ENCODE data around the gene CTDSPL. TPM values are rescaled to one million over a fixed set of nuclear protein-coding genes. Genes with fewer than 3 reads are reported as not detected.

Gene CTDSPL
- total and polyA plus RNA-seq, 2 of the 8 experiments (the other 6 are each of a cell fraction or from before 2014, with no cell fraction given), result 20.3 to 42.2 TPM

- no peak for TF ChIP-seq EP300 (IDR thresholded peaks at IDR 0.05; ENCODE audit: borderline replicate concordance in 1 of 2, low read depth in 2 of 2, low read length in 2 of 2)
These were observed 35.8 kb upstream of the CTDSPL start (continued) for GRCh38 chr3:37825744-37826400.
